Measurements from ENCODE around the gene SERPINI1. TPM values are rescaled to one million over a fixed set of nuclear protein-coding genes. Genes with fewer than 3 reads are reported as not detected.

SERPINI1 gene
- total and polyA plus RNA-seq, 9 of the 15 experiments (the other 6 are each of a cell fraction or from before 2014, with no cell fraction given), result 1.6 to 9.9 (median 3.5) TPM

DNA sequence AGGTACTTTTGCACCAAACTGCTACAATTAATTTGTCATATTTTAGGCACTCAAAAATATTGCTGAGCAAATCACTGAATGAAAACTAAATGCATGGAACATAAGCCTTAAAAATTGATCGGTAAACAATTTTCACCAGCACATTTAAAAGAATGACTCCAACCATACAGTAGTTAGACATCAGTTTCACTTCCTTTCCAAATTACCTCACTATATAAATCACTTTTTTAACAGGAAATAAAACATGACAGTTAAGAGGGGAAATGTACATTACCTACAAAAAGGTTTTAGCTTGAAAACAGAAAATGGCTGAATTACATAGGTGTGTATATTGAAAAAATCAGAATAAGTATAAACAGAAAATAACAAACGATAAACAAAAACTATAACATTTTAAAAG is 108.4 kb downstream of the SERPINI1 start:
- ChIA-PET POLR2A (no interaction called here), CTCF (ENCODE audit: low intra/inter-chr PET ratio) (no interaction called here)
- no peaks in the 10 kb centered on the region for H3K79me2 ChIP-seq (ENCODE audit: control insufficient read depth, insufficient read depth, low read length)
- H3K4me1 ChIP-seq (replicated peaks in 1 of 2; ENCODE audit: control insufficient read depth in 2 of 2, insufficient read depth in 2 of 2, low read length in 2 of 2), result no peaks in the 10 kb centered on the region
- no peak for ATAC-seq
- H3K36me3 ChIP-seq (ENCODE audit: control insufficient read depth, insufficient read depth, low read length), result no peaks in the 10 kb centered on the region
- H2AFZ ChIP-seq (ENCODE audit: low read depth, low read length), result no peak overlapping the region
- no peaks in the 10 kb centered on the region for H4K20me1 ChIP-seq (replicated peaks; ENCODE audit: control insufficient read depth, insufficient read depth, low read length)
- DNase-seq (ENCODE audit: extremely low read depth in 1 of 4, low spot score in 3 of 4), result no peak
- no peaks in the 10 kb centered on the region for H3K9me1 ChIP-seq (ENCODE audit: control insufficient read depth, insufficient read depth, low read length)
- H3K9me3 ChIP-seq (replicated peaks; ENCODE audit: control insufficient read depth, insufficient read depth, low read depth, low read length), result no peaks in the 10 kb centered on the region
- no peak for FAIRE-seq
- in situ Hi-C loops (cut with MboI), result no loop called here
- intact Hi-C loops (cut with micrococcal nuclease), result no loop called here
- 0% methylated on average over 2 of the region's 2 CpGs for WGBS (ENCODE audit: insufficient coverage, low coverage, missing lambda C conversion rate)
- H3K9ac ChIP-seq (ENCODE audit: insufficient read depth in 1 of 2, low read depth in 2 of 2, low read length in 2 of 2), result no peak overlapping the region
- H3K4me3 ChIP-seq, result no peak overlapping the region
- H3K4me2 ChIP-seq (ENCODE audit: insufficient read depth, low read length), result no peak overlapping the region
- no TSS peak for BruUV-seq (replicated peaks)
- H3K27me3 ChIP-seq (ENCODE audit: control insufficient read depth in 2 of 2, insufficient read depth in 2 of 2, low read length in 2 of 2), result no peaks in the 10 kb centered on the region
- no peak overlapping the region for H3K27ac ChIP-seq (ENCODE audit: extremely low read depth, low read depth, low read length)
- TF ChIP-seq ZSCAN29 (IDR thresholded peaks at IDR 0.05) (no peak), ZNF586 (CRISPR knock-in tag; conservative IDR thresholded peaks at IDR 0.05) (no peak), CREBBP (IDR thresholded peaks at IDR 0.05; ENCODE audit: low read depth, low read length) (no peak), ZNF347 (CRISPR knock-in tag; IDR thresholded peaks at IDR 0.05; ENCODE audit: low read depth) (no peak), PRPF4 (IDR thresholded peaks at IDR 0.05; ENCODE audit: insufficient read depth, low read depth, low read length, poor library complexity, severe bottlenecking) (no peak), SMARCA5 (IDR thresholded peaks at IDR 0.05) (no peak), RBBP5 (IDR thresholded peaks at IDR 0.05; ENCODE audit: borderline replicate concordance, insufficient read depth, low read length, poor library complexity, severe bottlenecking) (no peak), SNIP1 (IDR thresholded peaks at IDR 0.05; ENCODE audit: low read depth) (no peak), BACH1 (tag; IDR thresholded peaks at IDR 0.05) (no peak), RBM22 (IDR thresholded peaks at IDR 0.05; ENCODE audit: low read depth, low read length, poor library complexity, severe bottlenecking) (no peak), CREB1 (IDR thresholded peaks at IDR 0.05) (no peak), CREB1 (CRISPR knock-in tag; IDR thresholded peaks at IDR 0.05) (no peak), ZNF253 (CRISPR knock-in tag; conservative IDR thresholded peaks at IDR 0.05) (no peak), RBM25 (IDR thresholded peaks at IDR 0.05; ENCODE audit: low read depth, low read length, severe bottlenecking) (no peak)
- TF ChIP-seq, protein P1, sequence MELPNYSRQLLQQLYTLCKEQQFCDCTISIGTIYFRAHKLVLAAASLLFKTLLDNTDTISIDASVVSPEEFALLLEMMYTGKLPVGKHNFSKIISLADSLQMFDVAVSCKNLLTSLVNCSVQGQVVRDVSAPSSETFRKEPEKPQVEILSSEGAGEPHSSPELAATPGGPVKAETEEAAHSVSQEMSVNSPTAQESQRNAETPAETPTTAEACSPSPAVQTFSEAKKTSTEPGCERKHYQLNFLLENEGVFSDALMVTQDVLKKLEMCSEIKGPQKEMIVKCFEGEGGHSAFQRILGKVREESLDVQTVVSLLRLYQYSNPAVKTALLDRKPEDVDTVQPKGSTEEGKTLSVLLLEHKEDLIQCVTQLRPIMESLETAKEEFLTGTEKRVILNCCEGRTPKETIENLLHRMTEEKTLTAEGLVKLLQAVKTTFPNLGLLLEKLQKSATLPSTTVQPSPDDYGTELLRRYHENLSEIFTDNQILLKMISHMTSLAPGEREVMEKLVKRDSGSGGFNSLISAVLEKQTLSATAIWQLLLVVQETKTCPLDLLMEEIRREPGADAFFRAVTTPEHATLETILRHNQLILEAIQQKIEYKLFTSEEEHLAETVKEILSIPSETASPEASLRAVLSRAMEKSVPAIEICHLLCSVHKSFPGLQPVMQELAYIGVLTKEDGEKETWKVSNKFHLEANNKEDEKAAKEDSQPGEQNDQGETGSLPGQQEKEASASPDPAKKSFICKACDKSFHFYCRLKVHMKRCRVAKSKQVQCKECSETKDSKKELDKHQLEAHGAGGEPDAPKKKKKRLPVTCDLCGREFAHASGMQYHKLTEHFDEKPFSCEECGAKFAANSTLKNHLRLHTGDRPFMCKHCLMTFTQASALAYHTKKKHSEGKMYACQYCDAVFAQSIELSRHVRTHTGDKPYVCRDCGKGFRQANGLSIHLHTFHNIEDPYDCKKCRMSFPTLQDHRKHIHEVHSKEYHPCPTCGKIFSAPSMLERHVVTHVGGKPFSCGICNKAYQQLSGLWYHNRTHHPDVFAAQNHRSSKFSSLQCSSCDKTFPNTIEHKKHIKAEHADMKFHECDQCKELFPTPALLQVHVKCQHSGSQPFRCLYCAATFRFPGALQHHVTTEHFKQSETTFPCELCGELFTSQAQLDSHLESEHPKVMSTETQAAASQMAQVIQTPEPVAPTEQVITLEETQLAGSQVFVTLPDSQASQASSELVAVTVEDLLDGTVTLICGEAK (IDR thresholded peaks at IDR 0.05), result no peak
- TF ChIP-seq, protein P1 (CRISPR knock-in tag; IDR thresholded peaks at IDR 0.05), result no peak
- TF ChIP-seq, protein P2, sequence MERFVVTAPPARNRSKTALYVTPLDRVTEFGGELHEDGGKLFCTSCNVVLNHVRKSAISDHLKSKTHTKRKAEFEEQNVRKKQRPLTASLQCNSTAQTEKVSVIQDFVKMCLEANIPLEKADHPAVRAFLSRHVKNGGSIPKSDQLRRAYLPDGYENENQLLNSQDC (CRISPR knock-in tag; IDR thresholded peaks at IDR 0.05), result no peak

All from K562 (cell line).